Breast epithelium (tissue), 3 donors: ENCODE data around the gene GPER1.

Experiments used
- CTCF ChIP-seq, 3 donors: fragments of 450-650 bp; IDR thresholded peaks; one replicate each; pipeline ENCODE4 v1.5.1; 2016 to 2017; ENCODE audit warnings: antibody characterized with exemption in 3 of 3, mild to moderate bottlenecking in 3 of 3, moderate library complexity in 3 of 3
- POLR2A ChIP-seq: fragments of 450-650 bp; IDR thresholded peaks from one replicate; pipeline ENCODE4 v1.6.1; 2016; ENCODE audit warnings: antibody characterized with exemption, mild to moderate bottlenecking, moderate library complexity

DNA sequence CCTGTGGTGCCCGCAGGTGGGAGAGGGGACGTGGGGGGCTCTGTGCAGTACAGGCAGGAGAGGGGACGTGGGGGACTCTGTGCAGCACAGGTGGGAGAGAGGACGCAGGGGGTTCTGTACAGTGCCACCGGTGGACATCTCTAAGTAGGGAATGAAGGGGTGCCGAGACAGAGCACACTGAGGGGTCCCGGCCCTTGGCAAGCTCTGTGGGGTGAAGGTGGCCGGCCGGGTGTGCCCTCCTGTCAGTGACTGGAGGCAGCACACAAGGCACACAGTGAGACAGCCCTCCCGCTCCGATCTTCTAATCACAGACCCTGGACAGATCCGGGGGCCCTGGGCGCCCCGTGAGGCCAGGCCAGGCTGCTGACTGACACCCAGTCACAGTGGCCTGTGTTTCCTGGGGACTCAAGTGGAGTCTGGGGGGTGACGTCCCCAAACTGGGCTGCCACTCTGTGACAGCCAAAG lies 32.4 kb upstream of the GPER1 start:
- TF ChIP-seq CTCF (IDR thresholded peaks at IDR 0.05), result no peak
- no peak for TF ChIP-seq POLR2A
